Smooth muscle cell of the brain vasculature (primary cell): ENCODE measurements around the gene CCPG1.

ENCODE experiments used
- DNase-seq: peaks from one replicate; pipeline ENCODE4 v3.0.0-alpha.2; 2012; ENCODE audit warnings: low read depth, low spot score

The CCPG1 gene

DNA sequence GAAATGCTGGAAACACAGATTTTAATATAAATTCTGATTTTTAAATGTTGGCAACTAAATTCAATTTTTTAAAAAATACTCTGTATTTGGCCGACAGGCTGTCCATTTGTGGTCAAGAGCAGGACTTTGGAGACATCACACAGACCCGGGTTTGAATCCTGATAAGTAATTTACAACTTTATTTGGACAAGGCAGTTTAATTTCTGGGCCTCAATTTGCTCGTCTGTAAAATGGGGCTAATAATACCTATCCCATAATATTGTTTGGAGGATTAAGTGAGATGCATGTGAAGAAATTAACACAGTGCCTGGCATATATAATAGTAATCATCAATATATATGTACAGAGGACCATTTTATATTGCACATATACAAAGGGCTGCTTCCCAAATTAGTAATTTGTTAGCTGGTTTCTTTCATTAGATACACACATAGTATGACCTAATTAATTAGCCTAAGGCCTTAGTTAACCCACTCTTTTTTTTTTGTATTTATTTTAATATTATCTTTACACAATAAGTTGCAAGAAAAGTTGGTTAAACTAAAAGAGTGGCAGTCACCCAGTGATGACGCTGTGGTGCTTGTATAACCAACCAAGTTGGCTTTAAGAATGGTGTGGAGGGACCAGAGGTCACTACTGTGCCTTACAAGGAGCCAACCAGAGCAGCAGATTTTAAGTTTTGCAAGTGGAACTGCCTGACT, 88.5 kb downstream of the CCPG1 start:
- DNase-seq: no peak

DNA sequence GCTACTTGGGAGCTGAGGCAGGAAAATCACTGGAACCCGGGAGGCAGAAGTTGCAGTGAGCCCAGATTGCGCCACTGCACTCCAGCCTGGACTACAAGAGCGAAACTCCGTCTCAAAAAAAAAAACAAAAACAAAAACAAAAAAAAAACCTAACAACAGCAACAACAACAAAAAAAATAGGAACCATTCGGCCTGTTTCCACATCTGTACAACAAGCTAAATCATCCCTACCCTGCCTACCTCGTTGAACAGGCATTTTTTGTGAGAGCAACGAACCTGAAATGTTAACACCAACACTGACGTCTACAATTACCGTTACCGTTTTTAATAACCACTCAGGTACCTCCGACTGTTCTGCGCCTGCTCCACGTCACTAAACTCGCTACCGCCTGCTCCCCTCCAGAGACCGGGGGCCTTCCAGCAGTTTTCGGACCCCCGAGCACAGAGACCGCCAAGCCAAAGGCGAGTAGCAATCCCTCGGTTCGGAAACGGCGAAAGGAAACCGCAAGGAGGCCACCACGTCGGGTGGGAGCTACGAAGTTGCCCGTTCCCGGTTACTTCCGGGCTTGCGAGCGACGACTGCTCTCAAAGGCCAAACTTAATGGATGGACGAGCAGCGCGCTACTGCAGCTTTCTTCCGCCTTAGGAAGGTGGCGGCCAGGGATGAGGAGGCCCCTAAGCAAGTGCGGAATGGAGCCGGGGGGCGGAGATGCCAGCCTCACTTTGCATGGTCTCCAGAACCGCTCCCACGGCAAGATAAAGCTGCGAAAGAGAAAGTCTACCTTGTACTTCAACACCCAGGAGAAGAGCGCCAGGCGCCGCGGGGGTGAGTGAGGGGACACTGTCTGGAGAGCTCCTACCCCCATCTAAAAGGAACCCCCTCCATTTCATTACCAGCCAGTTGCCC, 89.3 kb downstream of the CCPG1 start, which contains the start of the genes PIGB and PIGBOS1:
PIGB (plus strand) TSS at position 635 of the 907 bp plus-strand sequence; CDS start at position 664, 29 bp downstream.
PIGBOS1 (minus strand) TSS at position 536 of the 907 bp plus-strand sequence. CDS start 1,331 bp downstream, outside the sequence.
- DNase-seq: peak; percentile 64
